Measurements from ENCODE around the gene MIA2. TPM values are rescaled to one million over a fixed set of nuclear protein-coding genes. Genes with fewer than 3 reads are reported as not detected.
"Not testable (repeated sequence)": the region's sequence is repeated elsewhere in the genome, so short reads cannot be mapped to it uniquely, and the experiment has no call there.

Gene MIA2
- total RNA-seq, 1 donor from 2014 or later: 12.7 TPM

DNA sequence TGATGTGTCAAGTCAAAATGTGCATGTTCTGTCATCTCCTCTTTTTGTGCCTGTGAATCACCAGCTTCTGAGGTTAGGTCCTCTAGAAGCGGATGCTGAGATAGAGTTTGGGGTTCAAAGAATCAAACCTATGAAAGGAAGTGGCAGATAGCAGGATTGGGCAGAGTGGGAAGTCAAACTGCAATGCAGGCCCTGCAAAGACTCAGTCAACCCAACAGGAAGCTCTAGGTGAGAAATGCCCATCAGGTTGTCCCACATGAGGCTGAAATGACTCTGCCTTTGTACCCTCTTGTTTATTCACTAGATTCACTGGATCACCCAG is 4.5 kb upstream of the MIA2 start:
- Mint-ChIP-seq H3K4me3 (no peak overlapping the region), H3K27me3 (ENCODE audit: low read depth) (no peaks in the 10 kb centered on the region), H3K27ac (ENCODE audit: unreplicated experiment) (no peak overlapping the region), H3K4me1 (no peaks in the 10 kb centered on the region), H3K9me3 (no peaks in the 10 kb centered on the region), H3K36me3 (ENCODE audit: low read depth) (no peaks in the 10 kb centered on the region)
- no peak for DNase-seq (ENCODE audit: low read depth, low spot score)
- TF ChIP-seq, protein P1, sequence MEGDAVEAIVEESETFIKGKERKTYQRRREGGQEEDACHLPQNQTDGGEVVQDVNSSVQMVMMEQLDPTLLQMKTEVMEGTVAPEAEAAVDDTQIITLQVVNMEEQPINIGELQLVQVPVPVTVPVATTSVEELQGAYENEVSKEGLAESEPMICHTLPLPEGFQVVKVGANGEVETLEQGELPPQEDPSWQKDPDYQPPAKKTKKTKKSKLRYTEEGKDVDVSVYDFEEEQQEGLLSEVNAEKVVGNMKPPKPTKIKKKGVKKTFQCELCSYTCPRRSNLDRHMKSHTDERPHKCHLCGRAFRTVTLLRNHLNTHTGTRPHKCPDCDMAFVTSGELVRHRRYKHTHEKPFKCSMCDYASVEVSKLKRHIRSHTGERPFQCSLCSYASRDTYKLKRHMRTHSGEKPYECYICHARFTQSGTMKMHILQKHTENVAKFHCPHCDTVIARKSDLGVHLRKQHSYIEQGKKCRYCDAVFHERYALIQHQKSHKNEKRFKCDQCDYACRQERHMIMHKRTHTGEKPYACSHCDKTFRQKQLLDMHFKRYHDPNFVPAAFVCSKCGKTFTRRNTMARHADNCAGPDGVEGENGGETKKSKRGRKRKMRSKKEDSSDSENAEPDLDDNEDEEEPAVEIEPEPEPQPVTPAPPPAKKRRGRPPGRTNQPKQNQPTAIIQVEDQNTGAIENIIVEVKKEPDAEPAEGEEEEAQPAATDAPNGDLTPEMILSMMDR (conservative IDR thresholded peaks at IDR 0.05): no peak

DNA sequence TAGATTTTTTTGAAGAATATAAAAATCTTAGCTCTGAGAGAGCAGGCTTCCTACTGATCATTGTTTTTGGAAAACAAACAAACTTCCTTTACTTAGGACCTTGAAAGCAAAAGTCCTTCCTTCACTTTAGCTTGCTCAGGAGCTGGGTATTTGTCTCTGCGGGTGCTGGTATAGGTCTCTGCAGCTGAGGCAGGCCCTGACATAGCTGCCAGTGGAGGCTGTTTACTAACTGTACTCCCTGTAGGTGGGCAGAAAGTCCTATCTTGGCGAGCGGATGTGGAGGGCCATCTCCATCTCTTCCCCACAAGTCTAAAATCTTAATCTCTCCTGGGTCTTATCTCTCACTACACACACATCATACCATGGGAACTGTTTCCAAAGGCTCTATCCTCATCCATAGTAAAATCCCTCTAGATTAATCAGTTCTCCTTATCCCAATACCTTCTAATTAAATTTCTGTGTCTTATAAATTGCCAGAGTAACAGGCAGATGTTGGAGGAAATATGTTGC is 4.1 kb upstream of the MIA2 start:
- no peaks in the 10 kb centered on the region for H3K9me3 Mint-ChIP-seq
- no peak overlapping the region for H3K4me3 Mint-ChIP-seq
- DNase-seq (ENCODE audit: low read depth, low spot score): no peak

DNA sequence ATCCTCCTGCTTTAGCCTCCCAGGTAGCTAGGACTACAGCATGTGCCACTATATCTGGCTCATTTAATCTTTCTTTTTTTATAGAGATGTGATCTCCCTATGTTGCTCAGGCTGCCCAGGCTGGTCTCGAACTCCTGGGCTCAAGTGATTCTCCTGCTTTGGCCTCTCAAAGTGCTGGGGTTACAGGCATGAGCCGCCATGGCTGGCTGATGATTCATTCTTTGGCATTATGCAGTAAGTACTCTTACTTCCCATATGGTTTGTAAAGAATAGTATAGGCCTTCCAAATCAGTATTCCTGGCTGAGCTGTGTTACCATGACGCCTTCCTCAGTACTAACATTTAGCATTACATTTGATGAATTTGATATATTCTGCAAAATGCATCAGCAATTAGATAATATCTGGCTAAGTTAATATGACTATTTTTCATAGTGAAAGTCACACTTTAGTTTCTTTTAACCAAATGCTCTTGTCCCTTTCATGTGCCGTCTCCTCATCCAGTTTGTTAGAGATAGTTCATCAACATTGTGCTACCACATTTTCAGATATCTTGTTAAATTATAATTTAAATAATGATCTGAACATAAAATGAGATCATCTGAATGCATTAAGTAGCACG is 3.2 kb upstream of the MIA2 start:
- DNase-seq (ENCODE audit: low read depth, low spot score): no peak
- Mint-ChIP-seq H3K36me3 (ENCODE audit: low read depth) (no peaks in the 10 kb centered on the region), H3K4me1 (no peaks in the 10 kb centered on the region), H3K27me3 (ENCODE audit: low read depth) (no peaks in the 10 kb centered on the region), H3K4me3 (no peak overlapping the region), H3K27ac (ENCODE audit: unreplicated experiment) (no peak overlapping the region), H3K9me3 (no peaks in the 10 kb centered on the region)
- TF ChIP-seq, protein P1 (conservative IDR thresholded peaks at IDR 0.05): no peak

More for the DNA sequence above, 4.1 kb upstream of the MIA2 start:
- no peaks in the 10 kb centered on the region for H3K4me1 Mint-ChIP-seq
- TF ChIP-seq, protein P1 (conservative IDR thresholded peaks at IDR 0.05): no peak
- no peaks in the 10 kb centered on the region for H3K27me3 Mint-ChIP-seq (ENCODE audit: low read depth)
- H3K36me3 Mint-ChIP-seq (ENCODE audit: low read depth): no peaks in the 10 kb centered on the region
- H3K27ac Mint-ChIP-seq (ENCODE audit: unreplicated experiment): no peak overlapping the region

DNA sequence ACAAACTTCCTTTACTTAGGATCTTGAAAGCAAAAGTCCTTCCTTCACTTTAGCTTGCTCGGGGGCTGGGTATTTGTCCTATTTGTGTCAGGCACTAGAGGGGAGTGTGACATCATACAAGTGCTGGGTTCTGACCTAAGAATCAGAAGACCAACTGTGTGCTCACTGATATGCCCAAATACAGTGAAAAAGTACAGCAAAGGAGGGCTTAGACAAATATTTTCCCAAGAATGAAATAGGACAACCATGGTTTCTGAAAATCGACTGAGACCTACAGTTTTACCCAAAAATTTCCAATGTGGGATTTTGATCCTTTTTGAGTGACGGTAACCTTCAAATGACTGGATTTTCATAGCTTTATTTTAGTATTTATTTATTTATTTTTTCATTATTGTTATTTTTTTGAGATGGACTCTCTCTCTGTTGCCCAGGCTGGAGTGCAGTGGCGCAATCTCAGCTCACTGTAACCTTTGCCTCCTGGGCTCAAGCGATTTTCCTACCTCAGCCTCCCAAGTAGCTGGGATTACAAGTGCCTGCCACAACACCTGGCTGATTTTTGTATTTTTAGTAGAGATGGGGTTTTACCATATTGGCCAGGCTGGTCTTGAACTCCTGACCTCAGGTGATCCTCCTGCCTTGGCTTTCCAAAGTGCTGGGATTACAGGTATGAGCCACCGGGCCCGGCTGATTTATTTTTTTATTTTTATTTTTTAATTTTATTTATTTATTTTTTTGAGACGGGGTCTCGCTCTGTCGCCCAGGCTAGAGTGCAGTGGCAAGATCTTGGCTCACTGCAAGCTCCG is 1.8 kb upstream of the MIA2 start:
- not testable (repeated sequence) for H3K36me3 Mint-ChIP-seq (ENCODE audit: low read depth); H3K4me1 Mint-ChIP-seq; H3K9me3 Mint-ChIP-seq; H3K27me3 Mint-ChIP-seq (ENCODE audit: low read depth); DNase-seq (ENCODE audit: low read depth, low spot score); H3K27ac Mint-ChIP-seq (ENCODE audit: unreplicated experiment); H3K4me3 Mint-ChIP-seq

DNA sequence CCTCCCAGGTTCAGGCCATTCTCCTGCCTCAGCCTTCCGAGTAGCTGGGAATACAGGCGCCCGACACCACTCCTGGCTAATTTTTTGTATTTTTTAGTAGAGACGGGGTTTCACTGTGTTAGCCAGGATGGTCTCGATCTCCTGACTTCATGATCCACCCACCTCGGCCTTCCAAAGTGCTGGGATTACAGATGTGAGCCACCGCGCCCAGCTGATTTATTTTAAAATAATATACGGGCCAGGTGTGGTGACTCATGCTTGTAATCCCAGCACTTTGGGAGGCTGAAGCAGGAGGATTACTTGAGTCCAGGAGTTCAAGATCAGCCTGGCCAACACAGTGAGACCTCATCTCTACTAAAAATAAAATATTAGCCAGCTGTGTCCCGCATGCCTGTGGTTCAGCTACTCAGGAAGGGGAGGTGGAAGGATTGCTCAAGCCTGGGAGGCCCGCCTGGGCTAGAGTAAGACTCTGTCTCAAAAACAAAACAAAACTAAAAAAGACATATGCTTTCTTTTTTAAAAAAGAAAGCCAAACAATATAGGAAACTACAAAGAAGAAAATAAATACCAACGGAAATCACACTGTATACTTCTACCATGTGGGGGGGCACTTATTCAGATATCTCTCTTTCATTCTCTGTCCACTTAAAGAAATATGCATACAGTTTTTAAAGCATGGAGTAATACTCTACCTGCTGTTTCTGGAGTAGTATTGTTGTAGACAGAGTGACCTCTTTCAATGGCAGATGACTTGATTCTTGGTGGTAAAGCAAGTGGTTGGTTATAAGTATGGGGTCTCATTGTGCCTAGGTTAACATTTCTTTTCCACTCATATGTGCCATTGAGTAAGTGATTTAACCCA is 930 bp upstream of the MIA2 start:
- no peaks in the 10 kb centered on the region for H3K9me3 Mint-ChIP-seq

DNA sequence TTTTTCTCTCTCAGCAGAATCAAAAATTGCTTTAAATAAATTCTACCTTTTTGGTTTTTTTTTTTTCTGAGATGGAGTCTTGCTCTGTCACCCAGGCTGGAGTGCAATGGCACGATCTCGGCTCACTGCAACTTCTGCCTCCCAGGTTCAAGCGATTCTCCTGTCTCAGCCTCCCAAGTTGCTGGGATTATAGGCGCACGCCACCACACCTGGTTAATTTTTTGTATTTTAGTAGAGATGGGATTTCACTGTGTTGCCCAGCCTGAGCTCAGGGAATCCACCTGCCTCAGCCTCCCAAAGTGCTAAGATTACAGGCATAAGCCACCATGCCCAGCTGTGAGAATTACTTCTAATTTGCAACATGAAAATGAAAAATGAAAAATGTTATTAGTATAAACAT is 1.3 kb downstream of the MIA2 start:
- H3K27me3 Mint-ChIP-seq (ENCODE audit: low read depth); H3K27ac Mint-ChIP-seq (ENCODE audit: unreplicated experiment); H3K4me3 Mint-ChIP-seq; H3K9me3 Mint-ChIP-seq; H3K36me3 Mint-ChIP-seq (ENCODE audit: low read depth); H3K4me1 Mint-ChIP-seq; DNase-seq (ENCODE audit: low read depth, low spot score): not testable (repeated sequence)

More for the DNA sequence above, 930 bp upstream of the MIA2 start:
- Mint-ChIP-seq H3K4me3 (no peak overlapping the region), H3K27ac (ENCODE audit: unreplicated experiment) (no peak overlapping the region), H3K27me3 (ENCODE audit: low read depth) (no peaks in the 10 kb centered on the region), H3K4me1 (no peaks in the 10 kb centered on the region), H3K36me3 (ENCODE audit: low read depth) (no peaks in the 10 kb centered on the region)
- TF ChIP-seq, protein P1 (conservative IDR thresholded peaks at IDR 0.05): no peak
- DNase-seq (ENCODE audit: low read depth, low spot score): no peak

DNA sequence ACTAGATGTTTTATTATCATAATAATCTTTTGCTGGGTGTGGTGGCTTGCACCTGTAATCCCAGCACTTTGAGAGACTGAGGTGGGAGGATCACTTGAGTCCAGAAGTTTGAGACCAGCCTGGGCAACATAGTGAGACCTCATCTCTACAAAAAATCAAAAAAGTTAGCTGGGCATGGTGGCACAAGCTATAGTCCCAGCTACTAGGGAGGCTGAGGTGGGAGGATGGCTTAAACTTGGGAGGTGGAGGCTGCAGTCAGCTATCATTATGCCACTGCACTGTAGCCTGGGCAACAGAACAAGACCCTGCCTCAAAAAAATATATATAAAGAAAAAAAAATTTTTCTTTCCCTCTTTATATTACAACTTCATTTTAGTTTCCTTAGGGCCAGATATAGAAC is 1.8 kb downstream of the MIA2 start:
- not testable (repeated sequence) for DNase-seq (ENCODE audit: low read depth, low spot score); H3K9me3 Mint-ChIP-seq; H3K27me3 Mint-ChIP-seq (ENCODE audit: low read depth); H3K4me3 Mint-ChIP-seq; H3K36me3 Mint-ChIP-seq (ENCODE audit: low read depth); H3K4me1 Mint-ChIP-seq; H3K27ac Mint-ChIP-seq (ENCODE audit: unreplicated experiment)

All from neural crest cell (in vitro differentiated cells).